NK-92 treated with Interleukin-12 subunit alpha and Interleukin-12 subunit beta, amount 100 ng/mL, for 24 hours (cell line): ENCODE measurements around the gene HSPG2.
"Not testable (repeated sequence)": the region's sequence is repeated elsewhere in the genome, so short reads cannot be mapped to it uniquely, and the experiment has no call there.

Source experiments
- DNase-seq: peaks from one replicate; lab custom pipeline; 2025; lab: John Stamatoyannopoulos, UW

The HSPG2 gene

DNA sequence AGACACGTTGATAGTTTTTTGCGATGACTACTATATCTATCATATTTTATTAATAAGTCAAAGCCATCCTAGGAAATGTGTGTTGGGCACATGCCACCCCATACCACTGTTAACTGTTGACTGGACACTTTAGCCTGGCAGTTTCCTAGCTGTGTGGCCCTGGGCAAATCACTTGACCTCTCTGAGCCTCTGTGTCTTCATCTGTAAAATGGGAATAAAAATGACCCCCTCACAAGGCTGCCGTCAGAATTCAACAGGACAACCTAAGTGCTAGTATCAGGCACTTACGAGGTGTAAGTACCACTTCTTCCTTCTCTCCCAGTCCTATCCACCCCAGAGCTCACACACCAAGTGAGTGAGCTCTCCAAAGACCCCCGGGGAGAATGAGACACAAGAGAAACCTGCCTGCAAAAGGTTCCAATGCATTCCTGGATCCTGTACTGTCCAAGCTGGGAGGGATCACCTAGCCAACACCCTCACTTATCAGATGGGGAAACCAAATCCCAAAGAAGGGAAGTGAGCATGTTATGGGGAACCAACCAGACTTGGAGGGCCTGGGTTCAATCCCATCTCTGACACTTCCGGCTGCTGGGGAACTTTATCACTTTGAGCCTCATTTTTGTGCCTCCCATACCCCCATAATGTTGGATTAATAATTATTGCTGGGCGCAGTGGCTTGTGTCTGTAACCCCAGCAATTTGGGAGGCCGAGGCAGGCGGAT, 24.9 kb downstream of the HSPG2 start:
- DNase-seq = no peak

DNA sequence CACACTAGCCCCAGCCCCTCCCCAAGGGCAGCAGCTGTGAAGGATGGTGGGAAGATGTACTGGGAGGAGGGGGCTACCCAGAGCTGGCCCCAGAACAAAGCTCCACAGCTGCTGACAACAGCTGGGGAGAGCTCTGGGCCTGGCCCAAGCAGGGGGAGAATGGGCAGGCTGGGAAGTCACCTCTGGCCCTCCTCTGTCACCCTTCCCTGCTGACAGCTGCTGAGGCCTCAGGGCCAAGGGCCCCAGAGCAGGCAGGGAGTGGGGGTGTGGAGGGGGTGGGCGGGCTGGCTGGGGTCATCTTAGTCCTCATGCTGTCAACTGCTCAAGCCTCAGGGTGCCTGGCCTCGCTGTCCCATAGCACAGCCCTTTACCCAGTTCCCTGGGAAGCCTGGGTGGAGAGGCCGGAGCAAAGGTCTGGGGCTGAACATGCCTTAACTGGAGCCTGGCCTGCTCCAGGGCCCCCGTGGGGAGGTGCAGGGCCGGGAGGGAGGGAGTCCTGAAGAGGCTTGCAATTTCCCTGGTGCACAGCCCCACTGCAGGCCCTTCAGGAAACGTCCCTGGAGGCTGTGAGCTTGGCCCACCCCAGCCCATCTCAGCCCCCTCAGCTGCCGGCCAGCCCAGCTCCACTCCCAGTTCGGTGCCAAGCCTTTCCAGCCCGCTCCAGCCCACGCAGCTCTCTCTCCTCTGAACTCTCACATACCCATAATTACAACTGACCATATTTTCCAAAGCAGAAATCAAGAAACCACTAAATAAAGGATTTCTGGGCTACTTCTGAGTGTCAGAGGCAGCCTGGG, 25.7 kb downstream of the HSPG2 start:
- no peak for DNase-seq

DNA sequence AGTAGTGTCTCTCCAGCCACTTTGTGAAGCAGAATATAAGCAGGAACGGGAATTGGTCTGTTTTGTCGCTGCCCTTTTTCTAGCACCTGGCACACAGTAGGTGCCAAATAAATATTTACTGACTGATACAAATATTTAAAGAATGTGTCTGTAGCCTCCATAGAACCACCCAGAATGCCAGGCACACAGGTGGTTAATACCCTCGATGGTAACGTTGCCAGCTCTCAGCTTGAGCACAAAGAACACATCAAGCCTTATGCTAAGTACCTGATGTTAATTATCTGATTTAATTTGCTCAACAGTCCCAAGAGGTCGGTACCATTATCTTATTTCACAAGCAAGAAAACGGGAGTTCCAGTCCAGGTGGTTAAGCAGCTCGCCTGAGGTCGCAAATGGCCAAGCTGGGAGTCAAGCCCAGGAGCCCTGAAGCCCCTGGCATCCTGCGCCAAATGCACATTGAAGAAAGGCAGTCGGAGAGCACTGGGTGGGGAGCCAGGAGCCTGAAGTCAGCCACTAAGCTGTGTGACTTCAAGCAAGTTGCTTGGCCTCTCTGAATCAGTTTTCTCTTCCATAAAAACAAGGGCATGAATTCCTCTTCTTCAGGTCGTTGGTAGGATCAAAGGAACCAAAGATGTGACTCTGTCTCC, 26.4 kb downstream of the HSPG2 start:
- no peak for DNase-seq

DNA sequence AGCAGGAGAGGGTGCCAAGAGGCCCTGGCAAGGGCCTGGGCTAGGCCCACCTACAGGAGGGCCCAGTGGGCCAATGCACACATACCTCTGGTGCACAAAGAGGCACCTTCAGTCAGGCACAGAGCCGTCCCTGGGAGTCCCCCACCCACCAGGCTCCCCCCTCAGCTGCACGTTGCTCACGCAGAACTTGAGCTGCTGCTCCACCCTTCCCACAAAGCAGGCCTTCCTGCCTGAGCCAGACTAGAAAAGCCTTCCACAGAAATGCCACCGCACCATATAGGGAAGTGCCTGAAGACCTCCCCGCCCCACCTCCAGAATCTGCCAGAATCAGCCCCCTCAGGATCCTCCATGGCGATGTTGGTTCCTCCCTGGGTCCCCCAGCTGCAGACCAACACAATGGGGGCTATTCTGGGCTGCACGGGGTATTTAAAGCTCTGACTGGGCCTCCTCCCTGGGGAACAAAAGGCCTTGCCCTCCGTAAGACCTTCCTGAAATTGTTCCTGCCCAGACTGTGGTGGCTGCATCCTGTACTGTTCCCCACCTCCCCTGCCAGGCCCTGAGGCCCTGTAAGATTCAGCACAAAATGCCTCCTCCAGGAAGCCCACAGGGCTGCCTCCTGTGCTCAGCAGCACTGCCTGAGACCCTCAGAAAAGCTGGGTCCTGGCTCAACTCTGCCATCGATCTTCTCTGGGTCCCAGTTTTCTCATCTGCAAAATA, 27.2 kb downstream of the HSPG2 start:
- no peak for DNase-seq

DNA sequence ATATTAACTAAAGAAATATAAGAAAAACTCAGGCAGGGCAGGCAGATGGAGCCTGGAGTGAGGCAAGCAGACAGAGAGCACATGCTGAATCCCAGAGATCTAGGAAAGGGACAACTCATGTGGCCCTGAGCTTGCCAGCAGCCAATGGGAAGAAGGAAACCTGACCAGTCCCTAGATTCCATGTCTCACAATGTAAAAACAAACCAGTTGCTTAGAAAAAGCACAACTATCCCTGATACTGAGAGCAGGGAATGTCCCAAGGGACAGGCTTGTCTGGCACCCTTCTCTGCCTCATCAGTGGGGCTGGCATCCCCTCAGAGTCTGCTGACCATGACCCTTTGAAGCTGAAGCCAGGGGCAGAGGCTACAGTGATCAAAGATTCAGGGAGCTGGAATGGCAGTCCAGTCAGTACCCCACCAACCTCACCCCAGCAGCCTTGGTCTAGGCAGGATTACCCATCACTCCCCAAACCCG, 27.8 kb downstream of the HSPG2 start:
- no peak for DNase-seq

DNA sequence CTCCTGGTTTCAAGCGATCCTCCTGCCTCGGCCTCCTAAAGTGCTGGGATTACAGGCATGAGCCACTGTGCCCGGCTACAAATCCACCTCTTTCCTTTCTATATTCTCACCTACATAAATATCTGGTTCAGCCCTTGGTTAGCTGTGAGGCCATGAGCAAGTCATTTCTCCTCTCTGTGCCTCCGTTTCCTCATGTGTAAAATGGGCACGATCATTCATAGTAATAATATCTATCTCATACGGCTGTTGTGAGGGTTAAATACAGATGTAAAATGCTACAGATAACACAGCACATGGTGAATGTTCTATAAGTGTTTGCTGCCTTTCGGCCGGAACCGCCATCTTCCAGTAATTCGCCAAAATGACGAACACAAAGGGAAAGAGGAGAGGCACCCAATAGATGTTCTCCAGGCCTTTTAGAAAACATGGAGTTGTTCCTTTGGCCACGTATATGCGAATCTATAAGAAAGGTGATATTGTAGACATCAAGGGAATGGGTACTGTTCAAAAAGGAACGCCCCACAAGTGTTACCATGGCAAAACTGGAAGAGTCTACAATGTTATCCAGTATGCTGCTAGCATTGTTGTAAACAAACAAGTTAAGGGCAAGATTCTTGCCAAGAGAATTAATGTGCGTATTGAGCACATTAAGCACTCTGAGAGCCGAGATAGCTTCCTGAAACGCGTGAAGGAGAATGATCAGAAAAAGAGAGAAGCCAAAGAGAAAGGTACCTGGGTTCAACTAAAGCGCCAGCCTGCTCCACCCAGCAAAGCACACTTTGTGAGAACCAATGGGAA, 29.2 kb downstream of the HSPG2 start:
- DNase-seq = not testable (repeated sequence)

DNA sequence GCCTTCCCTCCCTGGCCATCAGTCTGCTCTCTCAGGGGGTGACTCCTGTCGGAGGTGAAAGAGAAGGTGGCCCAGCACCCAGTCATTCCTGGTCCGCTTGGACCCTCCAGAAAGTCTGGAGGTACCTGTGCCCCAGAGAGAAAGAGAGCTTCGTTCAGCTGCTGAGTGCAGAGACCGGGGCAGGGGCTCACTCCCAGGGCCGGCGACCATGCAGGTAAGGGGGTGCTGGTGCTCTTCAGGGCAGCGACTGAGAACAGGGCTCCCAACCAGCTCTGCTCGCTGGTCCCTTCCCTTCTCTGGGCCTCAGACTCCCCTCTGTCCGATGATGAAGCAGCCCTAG, 30.1 kb downstream of the HSPG2 start:
- DNase-seq = no peak

DNA sequence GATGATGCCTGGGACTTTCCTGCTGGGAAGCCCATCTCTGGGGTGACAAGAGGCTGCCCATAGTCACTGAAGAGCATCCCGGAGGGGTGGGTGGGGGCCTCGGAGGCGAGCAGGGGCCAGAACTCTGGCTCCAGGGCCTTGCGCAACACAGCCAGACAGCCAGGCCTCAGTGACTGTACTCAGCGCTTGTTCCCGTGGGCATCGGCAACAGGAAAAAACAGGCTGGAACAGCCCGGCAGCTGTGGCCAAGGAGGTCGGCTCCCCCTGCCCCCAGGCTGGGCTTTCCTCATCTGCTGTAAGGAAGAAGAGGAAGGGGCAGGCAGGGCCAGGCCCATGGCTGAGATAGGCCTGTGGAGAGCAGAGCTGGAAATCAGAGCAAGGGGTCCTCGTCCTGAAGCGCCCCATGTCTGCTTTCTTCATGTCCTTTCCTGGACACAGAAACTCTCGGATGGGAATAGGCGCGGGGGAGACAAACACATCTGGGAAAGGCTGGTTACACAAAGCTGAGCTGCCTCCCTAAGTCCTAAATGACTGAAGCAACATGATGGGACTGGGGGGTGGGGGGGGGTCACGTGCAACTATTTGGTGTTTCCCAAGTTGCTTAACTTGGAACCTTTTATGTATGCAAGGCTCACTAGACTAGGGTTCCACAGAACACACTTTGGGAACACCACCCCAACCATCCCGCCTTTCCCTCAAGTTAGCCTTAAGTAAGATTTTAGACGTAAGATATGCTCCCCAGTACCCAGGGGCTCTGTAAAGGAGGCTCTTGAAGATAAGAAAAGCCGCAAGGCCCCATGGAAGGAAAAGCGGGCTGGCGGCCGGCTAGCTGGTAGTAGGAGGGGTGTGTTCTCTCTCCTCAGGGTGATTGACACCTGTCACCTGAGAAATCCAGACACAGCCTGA, 30.7 kb downstream of the HSPG2 start:
- DNase-seq = no peak

DNA sequence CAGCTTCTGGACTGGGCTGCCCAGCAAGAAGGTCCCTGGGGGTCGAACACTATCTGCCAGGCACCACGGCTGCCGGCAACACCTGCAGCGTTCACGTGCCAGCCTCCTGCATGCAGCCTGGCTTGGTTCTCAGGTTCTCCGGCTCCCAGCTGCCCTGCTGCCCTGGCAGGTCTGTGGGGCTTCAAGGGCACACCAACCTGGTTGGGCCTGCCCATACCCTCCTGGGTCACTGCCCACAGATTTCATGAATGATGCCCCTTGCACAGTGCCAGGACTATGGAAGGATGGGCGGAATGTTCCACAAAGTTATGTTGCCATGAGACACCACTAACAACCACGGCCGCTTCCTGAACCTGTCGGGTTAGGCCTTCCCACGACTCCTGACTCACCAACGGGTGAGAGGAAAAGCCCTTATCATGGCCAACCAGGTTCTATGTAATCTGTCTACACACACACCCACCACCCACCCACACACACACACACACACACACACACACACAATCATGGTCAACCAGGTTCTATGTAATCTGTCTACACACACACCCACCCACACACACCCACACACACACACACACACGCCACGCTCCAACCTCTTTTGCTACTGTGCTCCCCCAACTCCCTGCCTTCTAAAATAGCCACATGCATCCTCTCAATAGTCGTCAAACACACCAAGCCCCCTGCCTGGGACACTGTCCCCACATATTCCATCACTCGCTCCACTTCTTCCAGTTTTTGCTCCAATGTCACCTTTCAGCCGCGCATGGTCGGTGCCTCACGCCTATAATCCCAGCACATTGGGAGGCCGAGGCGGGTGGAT, 32.2 kb downstream of the HSPG2 start:
- DNase-seq = peak; percentile 29

DNA sequence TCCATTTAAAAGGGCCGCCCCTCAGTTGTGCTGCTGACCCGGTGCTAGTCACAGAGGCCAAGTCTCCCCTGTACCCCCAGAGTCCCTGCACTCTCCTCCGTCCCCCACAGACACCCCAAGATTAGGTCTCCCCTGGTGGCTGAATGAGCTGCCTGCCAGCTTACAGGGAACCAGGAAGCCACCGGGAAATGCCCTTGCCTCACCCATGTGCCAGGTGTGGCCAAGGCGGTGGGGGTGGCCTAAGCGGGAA, 32.7 kb downstream of the HSPG2 start:
- DNase-seq = no peak

DNA sequence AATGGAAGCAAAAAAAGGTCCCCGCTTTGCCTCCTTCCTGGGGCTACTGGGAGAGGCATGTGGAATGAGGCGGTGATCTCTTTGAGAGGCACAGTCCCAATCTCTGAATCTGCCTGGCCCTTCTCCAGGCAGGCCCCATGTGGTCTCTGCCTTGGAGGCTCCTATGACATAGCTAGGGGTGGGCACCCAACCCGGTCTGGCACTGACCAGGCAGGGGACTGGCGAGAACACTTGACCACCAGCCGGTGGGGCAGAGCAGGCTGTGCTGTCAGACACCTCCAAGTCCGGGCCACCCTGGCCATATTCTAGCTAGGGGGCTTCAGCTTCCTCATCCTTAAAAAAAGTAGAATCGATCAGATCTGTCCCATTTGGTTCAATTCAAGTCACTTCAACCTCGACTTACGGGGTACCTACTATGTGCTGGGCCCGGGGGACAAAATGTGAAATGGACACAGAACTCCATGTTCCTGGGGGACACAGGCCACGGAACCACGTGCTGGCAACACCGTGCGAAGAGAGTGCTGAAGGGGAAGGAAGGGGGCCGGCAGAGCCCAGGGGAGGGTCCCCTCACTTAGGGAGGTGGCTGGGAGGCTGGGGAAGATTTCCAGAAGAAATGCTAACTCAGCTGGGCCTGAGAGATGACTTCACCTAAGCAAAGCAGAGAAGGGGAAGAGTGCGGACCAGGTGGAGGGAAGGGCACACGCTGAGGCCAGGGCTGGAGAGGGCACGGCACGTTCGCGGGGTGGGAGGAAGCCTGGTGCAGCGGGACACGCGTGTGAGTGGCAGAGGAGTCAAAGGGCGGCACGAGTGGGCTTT, 33.3 kb downstream of the HSPG2 start:
- DNase-seq = no peak

DNA sequence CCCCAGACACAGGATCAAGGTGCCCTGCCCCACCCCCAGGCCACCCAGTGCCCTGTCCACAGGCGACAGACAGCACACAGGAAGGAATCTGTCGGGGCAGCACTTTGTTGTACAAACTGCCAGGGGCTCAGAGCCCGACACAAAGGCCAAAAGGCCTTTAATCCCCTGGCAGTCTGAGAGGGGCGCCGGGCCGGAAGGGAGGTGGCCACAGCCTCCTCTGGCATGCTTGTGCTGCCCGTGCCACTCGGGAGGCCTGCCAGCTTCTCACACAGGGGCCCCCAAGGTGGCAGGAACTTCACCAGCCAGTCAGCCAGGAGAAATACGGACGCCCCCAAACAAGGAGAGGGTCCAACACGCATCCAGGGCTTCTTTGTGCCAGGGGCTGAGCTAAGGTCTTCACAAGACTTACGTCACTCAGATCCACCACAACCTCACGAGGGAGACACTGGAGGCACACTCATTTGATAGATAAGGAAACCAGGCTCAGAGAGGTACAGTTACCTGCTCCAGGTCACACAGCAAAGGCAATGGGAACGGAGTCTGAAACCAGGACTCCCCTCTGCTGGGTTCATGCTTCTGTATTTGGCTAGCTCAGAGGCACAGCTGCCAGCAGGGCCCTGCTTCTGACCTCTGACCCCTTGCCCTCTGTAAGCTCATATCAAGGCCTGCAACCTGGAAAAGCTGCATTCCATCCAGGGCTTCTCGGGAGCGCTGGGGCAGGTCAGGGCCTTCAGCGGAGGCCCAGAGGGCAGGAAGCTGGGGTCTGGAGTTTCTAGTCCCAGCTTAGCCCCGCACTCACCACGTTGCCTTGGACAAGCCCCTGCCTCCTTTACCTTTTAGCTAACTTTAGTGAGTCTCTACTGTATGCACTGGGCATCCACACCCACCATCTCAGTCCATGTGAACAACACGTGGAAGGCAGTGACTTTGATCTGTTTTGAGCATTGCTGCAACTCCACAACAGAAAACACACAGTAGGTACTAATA, 34.8 kb downstream of the HSPG2 start:
- no peak for DNase-seq

DNA sequence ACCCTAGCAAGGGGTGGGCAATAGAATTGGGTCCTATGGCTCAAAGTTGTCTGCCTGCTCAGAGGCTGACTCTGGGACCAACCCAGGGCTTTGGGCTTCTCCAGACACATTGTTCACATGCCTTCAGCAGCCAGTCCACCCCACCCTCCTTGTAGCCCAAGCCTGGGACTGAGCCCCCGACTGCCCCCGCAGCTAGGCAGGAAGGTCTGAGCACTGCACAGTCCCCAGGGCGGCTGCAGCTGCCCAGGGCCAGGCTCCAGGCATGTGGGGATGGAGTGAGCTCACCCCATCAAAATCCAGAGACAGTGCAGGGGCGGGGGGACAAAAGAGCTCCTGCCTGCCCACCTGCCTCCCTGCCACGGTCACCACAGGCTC, 35.6 kb downstream of the HSPG2 start:
- no peak for DNase-seq

DNA sequence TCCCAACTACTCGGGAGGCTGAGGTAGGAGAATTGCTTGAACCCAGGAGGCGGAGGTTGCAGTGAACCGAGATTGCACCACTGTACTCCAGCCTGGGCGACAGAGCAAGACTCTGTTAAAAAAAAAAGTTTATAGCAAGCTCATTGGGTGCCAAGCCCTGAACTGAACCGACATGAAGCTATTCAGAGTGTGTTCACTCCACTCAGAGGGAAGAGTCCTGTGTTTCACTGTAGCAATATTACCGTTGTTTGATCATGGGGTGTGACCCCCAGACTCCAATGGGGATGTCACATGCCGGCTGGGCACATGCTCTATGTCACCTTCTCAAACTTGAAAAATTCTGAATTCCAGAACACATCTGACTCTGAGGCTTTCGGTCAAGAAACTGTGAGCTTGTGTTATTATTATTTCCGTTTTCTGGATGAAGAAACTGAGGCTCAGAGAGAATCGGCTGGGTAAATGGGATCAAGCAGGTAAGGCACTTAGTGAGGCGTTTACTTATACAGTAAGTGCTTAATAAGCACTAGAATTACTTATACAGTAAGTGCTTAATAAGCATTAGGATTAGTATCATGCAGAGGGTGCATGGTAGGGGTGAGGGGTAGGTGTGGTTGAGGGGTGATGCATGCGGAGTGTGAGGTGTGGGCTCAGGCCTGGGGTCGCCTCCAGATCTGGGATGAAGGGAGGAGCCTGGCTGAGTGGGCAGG, 36.2 kb downstream of the HSPG2 start:
- no peak for DNase-seq

DNA sequence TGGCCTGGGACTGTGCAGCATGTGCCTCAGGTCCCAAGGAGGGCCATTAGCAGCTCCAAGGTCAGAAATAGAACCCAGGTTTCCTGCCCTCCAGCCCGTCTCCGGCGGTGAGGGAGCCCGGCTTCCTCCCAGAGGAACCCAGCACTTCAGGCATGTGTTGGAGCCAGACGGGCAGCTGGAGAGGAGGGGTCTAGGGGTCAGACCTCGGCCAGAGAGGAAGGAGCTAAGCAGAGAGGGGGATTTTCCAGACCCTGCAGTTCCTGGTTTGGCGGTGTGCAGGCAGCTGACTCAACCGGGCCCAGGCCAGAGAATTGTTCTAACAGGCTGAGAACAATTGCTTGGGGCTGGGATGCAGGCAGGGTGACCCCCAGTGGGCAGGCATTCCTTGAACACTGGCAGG, 37.1 kb downstream of the HSPG2 start:
- DNase-seq = no peak

DNA sequence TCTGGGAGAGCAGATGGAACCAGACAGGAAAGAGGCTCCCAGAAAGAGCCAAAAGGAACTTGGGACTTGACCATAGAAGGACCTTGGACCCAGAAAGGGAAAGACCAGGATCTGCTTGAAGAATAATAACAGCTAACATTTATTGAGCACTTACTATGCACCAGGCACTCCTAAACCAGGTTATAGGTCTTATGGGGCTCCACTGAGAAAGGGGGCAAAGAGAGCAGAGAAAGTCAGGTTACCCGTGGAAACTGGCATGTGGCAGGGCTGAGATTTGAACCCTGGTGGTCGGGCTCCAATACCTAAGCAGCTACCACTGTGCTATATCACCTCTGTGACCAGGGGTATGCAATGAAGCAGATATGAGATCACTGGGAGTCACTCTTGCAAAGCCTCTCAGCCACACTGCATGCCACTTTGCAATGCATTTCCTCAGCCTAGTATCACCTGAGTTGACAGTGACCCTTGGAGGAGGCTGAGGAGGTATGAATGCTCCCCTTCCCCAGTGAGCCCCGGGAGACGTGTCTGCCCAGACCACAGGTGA, 37.8 kb downstream of the HSPG2 start:
- DNase-seq = no peak
